ENCODE data around the gene MED25. TPM values are rescaled to one million over a fixed set of nuclear protein-coding genes. Genes with fewer than 3 reads are reported as not detected.

MED25 gene
- total and polyA plus RNA-seq, 9 of the 15 experiments (the other 6 are each of a cell fraction or from before 2014, with no cell fraction given), result 4.1 to 93.9 (median 19.3) TPM

DNA sequence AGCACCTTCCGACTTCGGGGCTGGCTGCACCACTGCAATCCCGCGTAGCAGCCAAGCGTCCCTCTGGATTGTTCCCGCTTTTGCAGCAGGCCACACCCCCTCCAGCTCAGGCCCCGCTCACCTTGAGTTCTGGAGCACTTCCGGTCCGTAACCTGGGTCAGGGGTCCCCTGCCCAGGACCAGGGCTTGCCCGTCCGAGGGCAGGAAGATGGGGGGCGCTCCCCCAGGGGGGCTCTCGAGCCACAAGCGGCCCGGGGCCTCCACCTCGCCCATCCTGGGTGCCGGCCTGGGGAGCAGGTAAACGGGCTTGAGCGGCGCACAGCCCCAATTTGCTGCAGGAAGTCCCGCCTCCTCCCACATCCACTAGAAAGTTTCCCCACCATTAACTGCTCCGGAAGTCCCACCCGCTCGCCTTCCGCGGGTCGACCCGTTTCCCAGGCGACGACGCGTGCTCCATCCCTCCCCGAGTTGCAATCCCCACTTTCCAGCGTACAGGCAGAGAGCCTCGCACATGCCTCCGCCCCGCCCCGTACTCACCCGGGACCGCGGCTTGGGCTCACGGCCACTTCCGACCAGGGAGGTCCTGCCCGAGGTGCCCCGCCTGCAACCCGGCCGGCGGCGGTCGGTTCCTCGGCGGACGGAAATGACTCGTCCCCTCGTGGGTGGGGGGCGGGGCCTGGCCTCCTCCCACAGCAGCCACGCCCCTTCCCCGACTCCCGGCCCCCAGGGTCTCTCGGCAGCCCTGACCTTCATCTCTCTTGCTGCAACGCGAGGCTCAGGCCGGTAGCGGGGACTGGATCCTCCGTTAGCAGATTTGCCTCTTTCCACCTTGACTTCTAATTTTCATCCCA, 49.1 kb downstream of the MED25 start, which contains the start of gene PNKP (continued):
- TF ChIP-seq, protein P1, sequence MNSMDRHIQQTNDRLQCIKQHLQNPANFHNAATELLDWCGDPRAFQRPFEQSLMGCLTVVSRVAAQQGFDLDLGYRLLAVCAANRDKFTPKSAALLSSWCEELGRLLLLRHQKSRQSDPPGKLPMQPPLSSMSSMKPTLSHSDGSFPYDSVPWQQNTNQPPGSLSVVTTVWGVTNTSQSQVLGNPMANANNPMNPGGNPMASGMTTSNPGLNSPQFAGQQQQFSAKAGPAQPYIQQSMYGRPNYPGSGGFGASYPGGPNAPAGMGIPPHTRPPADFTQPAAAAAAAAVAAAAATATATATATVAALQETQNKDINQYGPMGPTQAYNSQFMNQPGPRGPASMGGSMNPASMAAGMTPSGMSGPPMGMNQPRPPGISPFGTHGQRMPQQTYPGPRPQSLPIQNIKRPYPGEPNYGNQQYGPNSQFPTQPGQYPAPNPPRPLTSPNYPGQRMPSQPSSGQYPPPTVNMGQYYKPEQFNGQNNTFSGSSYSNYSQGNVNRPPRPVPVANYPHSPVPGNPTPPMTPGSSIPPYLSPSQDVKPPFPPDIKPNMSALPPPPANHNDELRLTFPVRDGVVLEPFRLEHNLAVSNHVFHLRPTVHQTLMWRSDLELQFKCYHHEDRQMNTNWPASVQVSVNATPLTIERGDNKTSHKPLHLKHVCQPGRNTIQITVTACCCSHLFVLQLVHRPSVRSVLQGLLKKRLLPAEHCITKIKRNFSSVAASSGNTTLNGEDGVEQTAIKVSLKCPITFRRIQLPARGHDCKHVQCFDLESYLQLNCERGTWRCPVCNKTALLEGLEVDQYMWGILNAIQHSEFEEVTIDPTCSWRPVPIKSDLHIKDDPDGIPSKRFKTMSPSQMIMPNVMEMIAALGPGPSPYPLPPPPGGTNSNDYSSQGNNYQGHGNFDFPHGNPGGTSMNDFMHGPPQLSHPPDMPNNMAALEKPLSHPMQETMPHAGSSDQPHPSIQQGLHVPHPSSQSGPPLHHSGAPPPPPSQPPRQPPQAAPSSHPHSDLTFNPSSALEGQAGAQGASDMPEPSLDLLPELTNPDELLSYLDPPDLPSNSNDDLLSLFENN (IDR thresholded peaks at IDR 0.05; ENCODE audit: low read depth in 2 of 2, low read length in 2 of 2), result 0 out of 4 replicates have a peak, but pooled peaks of 1 of the 2 experiments have one; percentile 40
- TF ChIP-seq MAZ (CRISPR knock-in tag; conservative IDR thresholded peaks at IDR 0.05 in 1 of 2, IDR thresholded peaks at IDR 0.05 in 1 of 2) (peak; percentile 88 to 89; a peak in 3 of 4 replicates), DDX20 (tag; IDR thresholded peaks at IDR 0.05; ENCODE audit: low read depth) (no peak), PRPF4 (IDR thresholded peaks at IDR 0.05; ENCODE audit: insufficient read depth, low read depth, low read length, poor library complexity, severe bottlenecking) (no peak), ZNF699 (CRISPR knock-in tag; IDR thresholded peaks at IDR 0.05; ENCODE audit: insufficient replicate concordance) (no peak), SIX5 (IDR thresholded peaks at IDR 0.05; ENCODE audit: borderline replicate concordance in 1 of 2, insufficient read depth in 1 of 2, low read depth in 1 of 2, low read length in 2 of 2) (no peak), ARID2 (IDR thresholded peaks at IDR 0.05) (no peak), CSDE1 (IDR thresholded peaks at IDR 0.05) (no peak), KAT7 (CRISPR knock-in tag; IDR thresholded peaks at IDR 0.05; ENCODE audit: borderline replicate concordance) (no peak), NFRKB (IDR thresholded peaks at IDR 0.05; ENCODE audit: low read depth) (no peak), NR1H2 (CRISPR knock-in tag; IDR thresholded peaks at IDR 0.05) (no peak), ZSCAN29 (IDR thresholded peaks at IDR 0.05) (no peak), DNMT1 (IDR thresholded peaks at IDR 0.05) (no peak)
- TF ChIP-seq, protein P2, sequence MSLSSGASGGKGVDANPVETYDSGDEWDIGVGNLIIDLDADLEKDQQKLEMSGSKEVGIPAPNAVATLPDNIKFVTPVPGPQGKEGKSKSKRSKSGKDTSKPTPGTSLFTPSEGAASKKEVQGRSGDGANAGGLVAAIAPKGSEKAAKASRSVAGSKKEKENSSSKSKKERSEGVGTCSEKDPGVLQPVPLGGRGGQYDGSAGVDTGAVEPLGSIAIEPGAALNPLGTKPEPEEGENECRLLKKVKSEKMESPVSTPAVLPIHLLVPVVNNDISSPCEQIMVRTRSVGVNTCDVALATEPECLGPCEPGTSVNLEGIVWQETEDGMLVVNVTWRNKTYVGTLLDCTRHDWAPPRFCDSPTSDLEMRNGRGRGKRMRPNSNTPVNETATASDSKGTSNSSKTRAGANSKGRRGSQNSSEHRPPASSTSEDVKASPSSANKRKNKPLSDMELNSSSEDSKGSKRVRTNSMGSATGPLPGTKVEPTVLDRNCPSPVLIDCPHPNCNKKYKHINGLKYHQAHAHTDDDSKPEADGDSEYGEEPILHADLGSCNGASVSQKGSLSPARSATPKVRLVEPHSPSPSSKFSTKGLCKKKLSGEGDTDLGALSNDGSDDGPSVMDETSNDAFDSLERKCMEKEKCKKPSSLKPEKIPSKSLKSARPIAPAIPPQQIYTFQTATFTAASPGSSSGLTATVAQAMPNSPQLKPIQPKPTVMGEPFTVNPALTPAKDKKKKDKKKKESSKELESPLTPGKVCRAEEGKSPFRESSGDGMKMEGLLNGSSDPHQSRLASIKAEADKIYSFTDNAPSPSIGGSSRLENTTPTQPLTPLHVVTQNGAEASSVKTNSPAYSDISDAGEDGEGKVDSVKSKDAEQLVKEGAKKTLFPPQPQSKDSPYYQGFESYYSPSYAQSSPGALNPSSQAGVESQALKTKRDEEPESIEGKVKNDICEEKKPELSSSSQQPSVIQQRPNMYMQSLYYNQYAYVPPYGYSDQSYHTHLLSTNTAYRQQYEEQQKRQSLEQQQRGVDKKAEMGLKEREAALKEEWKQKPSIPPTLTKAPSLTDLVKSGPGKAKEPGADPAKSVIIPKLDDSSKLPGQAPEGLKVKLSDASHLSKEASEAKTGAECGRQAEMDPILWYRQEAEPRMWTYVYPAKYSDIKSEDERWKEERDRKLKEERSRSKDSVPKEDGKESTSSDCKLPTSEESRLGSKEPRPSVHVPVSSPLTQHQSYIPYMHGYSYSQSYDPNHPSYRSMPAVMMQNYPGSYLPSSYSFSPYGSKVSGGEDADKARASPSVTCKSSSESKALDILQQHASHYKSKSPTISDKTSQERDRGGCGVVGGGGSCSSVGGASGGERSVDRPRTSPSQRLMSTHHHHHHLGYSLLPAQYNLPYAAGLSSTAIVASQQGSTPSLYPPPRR (CRISPR knock-in tag; IDR thresholded peaks at IDR 0.05; ENCODE audit: borderline replicate concordance), result no peak
- TF ChIP-seq, protein P3, sequence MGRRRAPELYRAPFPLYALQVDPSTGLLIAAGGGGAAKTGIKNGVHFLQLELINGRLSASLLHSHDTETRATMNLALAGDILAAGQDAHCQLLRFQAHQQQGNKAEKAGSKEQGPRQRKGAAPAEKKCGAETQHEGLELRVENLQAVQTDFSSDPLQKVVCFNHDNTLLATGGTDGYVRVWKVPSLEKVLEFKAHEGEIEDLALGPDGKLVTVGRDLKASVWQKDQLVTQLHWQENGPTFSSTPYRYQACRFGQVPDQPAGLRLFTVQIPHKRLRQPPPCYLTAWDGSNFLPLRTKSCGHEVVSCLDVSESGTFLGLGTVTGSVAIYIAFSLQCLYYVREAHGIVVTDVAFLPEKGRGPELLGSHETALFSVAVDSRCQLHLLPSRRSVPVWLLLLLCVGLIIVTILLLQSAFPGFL (CRISPR knock-in tag; IDR thresholded peaks at IDR 0.05), result no peak
- TF ChIP-seq, protein P4, sequence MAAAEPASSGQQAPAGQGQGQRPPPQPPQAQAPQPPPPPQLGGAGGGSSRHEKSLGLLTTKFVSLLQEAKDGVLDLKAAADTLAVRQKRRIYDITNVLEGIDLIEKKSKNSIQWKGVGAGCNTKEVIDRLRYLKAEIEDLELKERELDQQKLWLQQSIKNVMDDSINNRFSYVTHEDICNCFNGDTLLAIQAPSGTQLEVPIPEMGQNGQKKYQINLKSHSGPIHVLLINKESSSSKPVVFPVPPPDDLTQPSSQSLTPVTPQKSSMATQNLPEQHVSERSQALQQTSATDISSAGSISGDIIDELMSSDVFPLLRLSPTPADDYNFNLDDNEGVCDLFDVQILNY (CRISPR knock-in tag; IDR thresholded peaks at IDR 0.05), result no peak; the same call in 1 of the 2 replicates

Data from K562 (cell line).